ENCODE measurements around the gene EFNA3. TPM values are rescaled to one million over a fixed set of nuclear protein-coding genes. Genes with fewer than 3 reads are reported as not detected.

The EFNA3 gene
- total RNA-seq, 1 experiment from 2014 or later: 23.5 TPM

DNA sequence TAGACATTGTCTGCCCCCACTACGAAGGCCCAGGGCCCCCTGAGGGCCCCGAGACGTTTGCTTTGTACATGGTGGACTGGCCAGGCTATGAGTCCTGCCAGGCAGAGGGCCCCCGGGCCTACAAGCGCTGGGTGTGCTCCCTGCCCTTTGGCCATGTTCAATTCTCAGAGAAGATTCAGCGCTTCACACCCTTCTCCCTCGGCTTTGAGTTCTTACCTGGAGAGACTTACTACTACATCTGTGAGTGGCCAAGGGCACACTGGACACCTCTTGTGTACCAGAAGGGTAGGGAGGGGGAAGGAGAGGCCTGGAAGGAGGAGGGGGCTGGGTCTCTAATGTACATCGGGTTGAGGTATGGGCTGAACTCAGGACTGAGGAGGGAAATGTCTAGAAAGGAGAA is 11.9 kb upstream of the EFNA3 start:
- no peaks in the 10 kb centered on the region for H3K9me2 ChIP-seq (replicated peaks; ENCODE audit: low read length)
- TF ChIP-seq CTCF (conservative IDR thresholded peaks at IDR 0.05; ENCODE audit: low read depth, low read length) (no peak), EZH2 (IDR thresholded peaks at IDR 0.05; ENCODE audit: low read length, unreplicated experiment) (no peak), EZH2phosphoT487 (IDR thresholded peaks at IDR 0.05; ENCODE audit: borderline replicate concordance, low read length) (no peak)
- intact Hi-C loops (cut with micrococcal nuclease): no loop called here
- peaks cover 4% of the 10 kb centered on the region; the same call in 1 of the 2 replicates for H3K36me3 ChIP-seq (ENCODE audit: low read depth, low read length)
- peaks cover 30% of the 10 kb centered on the region for H3K4me1 ChIP-seq (ENCODE audit: insufficient read depth, low read length)
- H3F3A ChIP-seq (ENCODE audit: low read length, unreplicated experiment): no peaks in the 10 kb centered on the region
- no TSS peak for BruUV-seq (replicated peaks)
- ChIA-PET CTCF (no interaction called here), POLR2A (ENCODE audit: unreplicated experiment) (no interaction called here)
- peaks cover 14% of the 10 kb centered on the region for H3K79me2 ChIP-seq (ENCODE audit: low read length)
- no peaks in the 10 kb centered on the region for H3K9me3 ChIP-seq (ENCODE audit: low read length)
- no peaks in the 10 kb centered on the region for H4K20me1 ChIP-seq (ENCODE audit: low read length)
- H3K9ac ChIP-seq (ENCODE audit: low read length): no peak overlapping the region
- no peak overlapping the region for H3K4me2 ChIP-seq (ENCODE audit: low read length)
- H2AFZ ChIP-seq (ENCODE audit: low read length): no peak overlapping the region
- no peaks in the 10 kb centered on the region for H3K27me3 ChIP-seq (ENCODE audit: low read length)
- no peak overlapping the region for H3K4me3 ChIP-seq (ENCODE audit: low read length)
- ATAC-seq (no peak), DNase-seq (no peak)
- H3K27ac ChIP-seq (ENCODE audit: low read length): no peak overlapping the region

- no peak overlapping the region for H3K27ac ChIP-seq (ENCODE audit: low read length)
- H3F3A ChIP-seq (ENCODE audit: low read length, unreplicated experiment): no peaks in the 10 kb centered on the region
- no peak overlapping the region for H3K4me2 ChIP-seq (ENCODE audit: low read length)
- no peaks in the 10 kb centered on the region for H4K20me1 ChIP-seq (ENCODE audit: low read length)
- H3K9me2 ChIP-seq (replicated peaks; ENCODE audit: low read length): no peaks in the 10 kb centered on the region
- no peaks in the 10 kb centered on the region for H3K27me3 ChIP-seq (ENCODE audit: low read length)
- CTCF ChIA-PET: no interaction called here
- POLR2A ChIA-PET (ENCODE audit: unreplicated experiment): no interaction called here
- H3K79me2 ChIP-seq (ENCODE audit: low read length): peaks cover 14% of the 10 kb centered on the region
- H3K36me3 ChIP-seq (ENCODE audit: low read depth, low read length): no peaks in the 10 kb centered on the region
- no peak overlapping the region for H3K4me3 ChIP-seq (ENCODE audit: low read length)
- no TSS peak for BruUV-seq (replicated peaks)
- H3K4me1 ChIP-seq (ENCODE audit: insufficient read depth, low read length): peaks cover 22% of the 10 kb centered on the region
- TF ChIP-seq EZH2 (IDR thresholded peaks at IDR 0.05; ENCODE audit: low read length, unreplicated experiment): no peak
- TF ChIP-seq EZH2phosphoT487 (IDR thresholded peaks at IDR 0.05; ENCODE audit: borderline replicate concordance, low read length): no peak
- TF ChIP-seq CTCF (conservative IDR thresholded peaks at IDR 0.05; ENCODE audit: low read depth, low read length): no peak
- H3K9me3 ChIP-seq (ENCODE audit: low read length): no peaks in the 10 kb centered on the region
- no peak for DNase-seq
- no peak overlapping the region for H2AFZ ChIP-seq (ENCODE audit: low read length)
- H3K9ac ChIP-seq (ENCODE audit: low read length): no peak overlapping the region
- no peak for ATAC-seq
- intact Hi-C loops (cut with micrococcal nuclease): no loop called here
Measured at GRCh38 chr1:155068599-155068998, 10.0 kb upstream of the EFNA3 start.

GRCh38 chr1:155069551-155070157 is 9.0 kb upstream of the EFNA3 start:
- H3K9me2 ChIP-seq (replicated peaks; ENCODE audit: low read length): no peaks in the 10 kb centered on the region
- H3K79me2 ChIP-seq (ENCODE audit: low read length): peaks cover 7% of the 10 kb centered on the region
- no peak overlapping the region for H3K4me3 ChIP-seq (ENCODE audit: low read length)
- no peaks in the 10 kb centered on the region for H3K27me3 ChIP-seq (ENCODE audit: low read length)
- H3K27ac ChIP-seq (ENCODE audit: low read length): no peak overlapping the region
- H3K9me3 ChIP-seq (ENCODE audit: low read length): no peaks in the 10 kb centered on the region
- no TSS peak for BruUV-seq (replicated peaks)
- ATAC-seq (no peak), DNase-seq (no peak)
- no peak overlapping the region for H3K4me2 ChIP-seq (ENCODE audit: low read length)
- no peaks in the 10 kb centered on the region for H4K20me1 ChIP-seq (ENCODE audit: low read length)
- H3K9ac ChIP-seq (ENCODE audit: low read length): no peak overlapping the region
- no peak for TF ChIP-seq EZH2phosphoT487 (IDR thresholded peaks at IDR 0.05; ENCODE audit: borderline replicate concordance, low read length)
- TF ChIP-seq EZH2 (IDR thresholded peaks at IDR 0.05; ENCODE audit: low read length, unreplicated experiment): no peak
- no peak for TF ChIP-seq CTCF (conservative IDR thresholded peaks at IDR 0.05; ENCODE audit: low read depth, low read length)
- no peaks in the 10 kb centered on the region for H3F3A ChIP-seq (ENCODE audit: low read length, unreplicated experiment)
- H3K36me3 ChIP-seq (ENCODE audit: low read depth, low read length): no peaks in the 10 kb centered on the region
- intact Hi-C loops (cut with micrococcal nuclease): no loop called here
- H2AFZ ChIP-seq (ENCODE audit: low read length): no peak overlapping the region
- peaks cover 16% of the 10 kb centered on the region for H3K4me1 ChIP-seq (ENCODE audit: insufficient read depth, low read length)
- ChIA-PET POLR2A (ENCODE audit: unreplicated experiment) (no interaction called here), CTCF (no interaction called here)

Measured in PC-3 (cell line).